Esophagus squamous epithelium (tissue), 5 donors: ENCODE measurements around the gene NDUFB3. TPM values are rescaled to one million over a fixed set of nuclear protein-coding genes. Genes with fewer than 3 reads are reported as not detected.
A peak's percentile ranks its signal among the peaks of the same experiment; 100 is the strongest.

Experiments
- DNase-seq: peaks from one replicate; lab custom pipeline; 2025; lab: John Stamatoyannopoulos, UW
- H3K27ac ChIP-seq, 4 donors: fragments of 200-600 bp; sonication (generic); one replicate each; pipeline ENCODE4 v1.5.1; 2016 to 2019; ENCODE audit warnings: mild to moderate bottlenecking in 1 of 4
- H3K27me3 ChIP-seq, 4 donors: fragments of 200-600 bp; sonication (generic); 1 replicate in 3 of 4; 2 replicates in 1 of 4; pipeline versions ENCODE4 v1.5.1 to v1.6.0; 2017 to 2021; ENCODE audit warnings: antibody characterized with exemption in 1 of 4
- H3K36me3 ChIP-seq, 3 donors: fragments of 200-600 bp; sonication (generic); one replicate each; pipeline ENCODE4 v1.5.1; 2016 to 2019
- H3K4me1 ChIP-seq, 3 donors: fragments of 200-600 bp; sonication (generic); one replicate each; pipeline ENCODE4 v1.5.1; 2017 to 2019
- H3K4me3 ChIP-seq, 4 donors: fragments of 200-600 bp; sonication (generic); 1 replicate in 3 of 4; 2 replicates in 1 of 4; pipeline ENCODE4 v1.5.1; 2016 to 2019; ENCODE audit warnings: mild to moderate bottlenecking in 2 of 4, moderate library complexity in 1 of 4
- H3K9me3 ChIP-seq, 3 donors: fragments of 200-600 bp; sonication (generic); one replicate each; pipeline ENCODE4 v1.5.1; 2016 to 2019
- CTCF ChIP-seq, 6 experiments: fragments of 450-650 bp in 4 of 6; fragments of 200-600 bp in 2 of 6; sonication (generic) in 2 of 6; IDR thresholded peaks; one replicate each; pipeline ENCODE4 v1.5.1; 2016 to 2019; ENCODE audit warnings: antibody characterized with exemption in 6 of 6, mild to moderate bottlenecking in 4 of 6, moderate library complexity in 4 of 6
- POLR2A ChIP-seq, 4 donors: fragments of 450-650 bp; IDR thresholded peaks; one replicate each; pipeline ENCODE4 v1.6.1; 2017; ENCODE audit warnings: antibody characterized with exemption in 4 of 4, mild to moderate bottlenecking in 4 of 4, moderate library complexity in 3 of 4
- WGBS, 2 donors: methylation state at CpG; one replicate each; pipeline ENCODE4 v1.1.5; 2018; 5-methylcytosine and 5-hydroxymethylcytosine counted together
- intact Hi-C: fragments of 100-400 bp; cut with DNase I; formaldehyde crosslinking; loops from one replicate; pipeline ENCODE4 v1.15.0; 2022
- total RNA-seq, 4 donors: library from RNA; depleted of rRNA; stranded (reverse); fragments of >200 nt; gene quantifications; one replicate each; pipeline ENCODE4 v1.1.0, GENCODE V29; 2016
- donor health status: DM: yes; HTN: yes; CAD: no.

Gene NDUFB3
- total RNA-seq, 4 donors from 2014 or later = 63.6 to 111 (median 77.3) TPM

GRCh38 chr2:201122276-201122675 lies 50.5 kb downstream of the NDUFB3 start:
- Histone ChIP-seq H3K4me3 (peak overlapping the region in 3 of 4 donors; percentile 0 to 97 (median 77)), H3K4me1 (peaks cover 43 to 99% (median 63%) of the 10 kb centered on the region in 3 donors), H3K27me3 (no peaks in the 10 kb centered on the region), H3K27ac (peak overlapping the region; percentile 47 to 100 (median 95)), H3K36me3 (no peaks in the 10 kb centered on the region), H3K9me3 (no peaks in the 10 kb centered on the region)
- DNase-seq = no peak
- WGBS, 2 donors = 67 to 89% methylated on average over 1 of the region's 1 CpG
- TF ChIP-seq POLR2A (IDR thresholded peaks at IDR 0.05) = no peak
- no peak for TF ChIP-seq CTCF (IDR thresholded peaks at IDR 0.05)
- intact Hi-C loops = no loop called here

- Histone ChIP-seq H3K36me3 (peaks cover 0 to 7% (median 0%) of the 10 kb centered on the region in 3 donors), H3K27me3 (no peaks in the 10 kb centered on the region), H3K4me1 (peaks cover 74 to 100% (median 92%) of the 10 kb centered on the region in 3 donors), H3K9me3 (no peaks in the 10 kb centered on the region), H3K4me3 (peak overlapping the region in 3 of 4 donors; percentile 12 to 77 (median 25)), H3K27ac (peak overlapping the region; percentile 84 to 100 (median 95))
- intact Hi-C loops = no loop called here
- WGBS, 2 donors = 28 to 53% methylated on average over 9 of the region's 9 CpGs
- TF ChIP-seq POLR2A (IDR thresholded peaks at IDR 0.05) (peak in 1 of 4 donors; percentile 27), CTCF (IDR thresholded peaks at IDR 0.05) (peak in 1 of 6 experiments; percentile 5)
- no peak for DNase-seq
These were observed 54.7 kb downstream of the NDUFB3 start for GRCh38 chr2:201126308-201127151.

GRCh38 chr2:201127152-201127511 lies 55.3 kb downstream of the NDUFB3 start:
- no peak for TF ChIP-seq CTCF (IDR thresholded peaks at IDR 0.05)
- peak in 1 of 4 donors; percentile 5 for TF ChIP-seq POLR2A (IDR thresholded peaks at IDR 0.05)
- intact Hi-C loops = no loop called here
- Histone ChIP-seq H3K27ac (peak overlapping the region; percentile 84 to 100 (median 95)), H3K27me3 (no peaks in the 10 kb centered on the region), H3K36me3 (peaks cover 0 to 7% (median 0%) of the 10 kb centered on the region in 3 donors), H3K4me1 (peaks cover 74 to 100% (median 94%) of the 10 kb centered on the region in 3 donors), H3K9me3 (no peaks in the 10 kb centered on the region), H3K4me3 (peak overlapping the region in 3 of 4 donors; percentile 12 to 77 (median 25))
- WGBS, 2 donors = 45 to 49% methylated on average over 2 of the region's 2 CpGs
- no peak for DNase-seq

GRCh38 chr2:201127570-201127969 lies 55.8 kb downstream of the NDUFB3 start:
- intact Hi-C loops = no loop called here
- no peak for DNase-seq
- H3K4me3 ChIP-seq = peak overlapping the region in 3 of 4 donors; percentile 12 to 77 (median 25)

More at GRCh38 chr2:201127570-201127969, 55.8 kb downstream of the NDUFB3 start:
- peaks cover 0 to 7% (median 0%) of the 10 kb centered on the region in 3 donors for H3K36me3 ChIP-seq
- no peaks in the 10 kb centered on the region for H3K27me3 ChIP-seq
- no peaks in the 10 kb centered on the region for H3K9me3 ChIP-seq
- peaks cover 74 to 100% (median 94%) of the 10 kb centered on the region in 3 donors for H3K4me1 ChIP-seq
- TF ChIP-seq CTCF (IDR thresholded peaks at IDR 0.05) (no peak), POLR2A (IDR thresholded peaks at IDR 0.05) (peak in 1 of 4 donors; percentile 24)
- WGBS, 2 donors = 13 to 15% methylated on average over 5 of the region's 5 CpGs
- peak overlapping the region; percentile 84 to 100 (median 95) for H3K27ac ChIP-seq
